K562 (cell line): ENCODE measurements around the gene PTPMT1. TPM values are rescaled to one million over a fixed set of nuclear protein-coding genes. Genes with fewer than 3 reads are reported as not detected.

Experiments
- ARID1B ChIP-seq: fragments of 450-650 bp; IDR thresholded peaks from 2 replicates; pipeline ENCODE4 v1.6.1; 2016; ENCODE audit warnings: antibody characterized with exemption, mild to moderate bottlenecking, inconsistent platforms
- ARID2 ChIP-seq: fragments of 450-650 bp; IDR thresholded peaks from 2 replicates; pipeline ENCODE4 v1.6.1; 2017; ENCODE audit warnings: antibody characterized with exemption, mild to moderate bottlenecking
- CBX8 ChIP-seq: fragments of 200-600 bp; sonication (generic); IDR thresholded peaks from 2 replicates; pipeline ENCODE4 v1.6.1; 2012; ENCODE audit warnings: borderline replicate concordance, mixed run types, low read depth, mild to moderate bottlenecking, moderate library complexity, mixed read lengths, low read length, control low read depth, inconsistent platforms; ENCODE audit not compliant: poor library complexity, severe bottlenecking; ENCODE audit errors: extremely low read depth
- CHCHD3 ChIP-seq: fragments of 250-450 bp; sonication (Bioruptor Pico); IDR thresholded peaks from 2 replicates; pipeline ENCODE4 v2.1.2; 2022; ENCODE audit warnings: mild to moderate bottlenecking
- FOXP4 ChIP-seq: sonication (generic); formaldehyde crosslinking; IDR thresholded peaks from 2 replicates; pipeline ENCODE4 v1.8.0; 2022; ENCODE audit warnings: mild to moderate bottlenecking, missing genetic modification reagents, borderline replicate concordance
- GTF3C2 ChIP-seq: IDR thresholded peaks from 3 replicates; pipeline ENCODE4 v1.6.1; 2011; ENCODE audit warnings: borderline replicate concordance, mild to moderate bottlenecking, moderate library complexity; ENCODE audit not compliant: insufficient read length; ENCODE audit errors: extremely low read depth
- POLR2AphosphoS5 ChIP-seq: IDR thresholded peaks from 2 replicates; pipeline ENCODE4 v1.6.1; 2011; ENCODE audit warnings: mild to moderate bottlenecking, low read depth, low read length, moderate library complexity; ENCODE audit not compliant: control insufficient read depth, insufficient read depth
- PYGO2 ChIP-seq: fragments of 450-650 bp; IDR thresholded peaks from 2 replicates; pipeline ENCODE4 v1.6.1; 2016; ENCODE audit warnings: mild to moderate bottlenecking, missing genetic modification characterization, moderate library complexity, missing compliant biosample characterization
- SIRT6 ChIP-seq: IDR thresholded peaks from one replicate; pipeline ENCODE4 v1.6.1; 2012; ENCODE audit warnings: low read depth, mild to moderate bottlenecking, control low read depth, inconsistent platforms, low read length, moderate library complexity
- TAL1 ChIP-seq: fragments of 450-650 bp; IDR thresholded peaks from 2 replicates; pipeline ENCODE4 v1.6.1; 2016; ENCODE audit warnings: mild to moderate bottlenecking
- TSC22D4 ChIP-seq: fragments of 450-650 bp; IDR thresholded peaks from 2 replicates; pipeline ENCODE4 v1.6.1; 2016; ENCODE audit warnings: missing genetic modification characterization, missing biosample characterization, control low read depth
- ZNF699 ChIP-seq: fragments of 250-450 bp; sonication (Bioruptor Pico); IDR thresholded peaks from 2 replicates; pipeline ENCODE4 v1.8.0; 2021; ENCODE audit warnings: mild to moderate bottlenecking, moderate library complexity; ENCODE audit not compliant: insufficient replicate concordance
- ZNF778 ChIP-seq: fragments of 450-650 bp; formaldehyde crosslinking; IDR thresholded peaks from 2 replicates; pipeline ENCODE4 v1.4.0; 2020; ENCODE audit warnings: mild to moderate bottlenecking, moderate library complexity
- polyA plus RNA-seq, 8 experiments: library from polyadenylated mRNA; depleted of rRNA in 4 of 8; stranded (reverse) in 5 of 8; unstranded in 3 of 8; fragments of >200 nt; fragmentation: Nextera tagmentation in 2 of 8; fragmentation: Illumina TruSeq in 1 of 8; extraction: Ambion mirVana in 2 of 8; extraction: Trizol in 1 of 8; gene quantifications; 2 replicates each; pipeline versions ENCODE4 v1.2.1 to v1.2.3, GENCODE V29; 2011 to 2014; ENCODE audit warnings: inconsistent platforms in 1 of 8, missing spikeins in 1 of 8
- total RNA-seq, 7 experiments: library from RNA; depleted of rRNA in 6 of 7; stranded (reverse); fragments of >200 nt in 6 of 7; fragmentation: Illumina TruSeq in 2 of 7; extraction: Trizol in 2 of 7; gene quantifications; 2 replicates each; pipeline versions ENCODE4 v1.2.1 to v1.2.3, GENCODE V29; 2011 to 2021; ENCODE audit warnings: low replicate concordance in 1 of 7
- TF ChIP-seq, protein P1 (sequence below): fragments of 450-650 bp; IDR thresholded peaks from 2 replicates; pipeline ENCODE4 v1.6.1; 2016; ENCODE audit warnings: mild to moderate bottlenecking
- TF ChIP-seq, protein P2 (sequence below): fragments of 150-350 bp; conservative IDR thresholded peaks from 2 replicates; pipeline ENCODE4 v1.6.1; 2014; ENCODE audit warnings: low read length

Gene PTPMT1
- total and polyA plus RNA-seq, 9 of the 15 experiments (the other 6 are each of a cell fraction or from before 2014, with no cell fraction given) = 10.4 to 140 (median 67.2) TPM

- TF ChIP-seq, protein P1, sequence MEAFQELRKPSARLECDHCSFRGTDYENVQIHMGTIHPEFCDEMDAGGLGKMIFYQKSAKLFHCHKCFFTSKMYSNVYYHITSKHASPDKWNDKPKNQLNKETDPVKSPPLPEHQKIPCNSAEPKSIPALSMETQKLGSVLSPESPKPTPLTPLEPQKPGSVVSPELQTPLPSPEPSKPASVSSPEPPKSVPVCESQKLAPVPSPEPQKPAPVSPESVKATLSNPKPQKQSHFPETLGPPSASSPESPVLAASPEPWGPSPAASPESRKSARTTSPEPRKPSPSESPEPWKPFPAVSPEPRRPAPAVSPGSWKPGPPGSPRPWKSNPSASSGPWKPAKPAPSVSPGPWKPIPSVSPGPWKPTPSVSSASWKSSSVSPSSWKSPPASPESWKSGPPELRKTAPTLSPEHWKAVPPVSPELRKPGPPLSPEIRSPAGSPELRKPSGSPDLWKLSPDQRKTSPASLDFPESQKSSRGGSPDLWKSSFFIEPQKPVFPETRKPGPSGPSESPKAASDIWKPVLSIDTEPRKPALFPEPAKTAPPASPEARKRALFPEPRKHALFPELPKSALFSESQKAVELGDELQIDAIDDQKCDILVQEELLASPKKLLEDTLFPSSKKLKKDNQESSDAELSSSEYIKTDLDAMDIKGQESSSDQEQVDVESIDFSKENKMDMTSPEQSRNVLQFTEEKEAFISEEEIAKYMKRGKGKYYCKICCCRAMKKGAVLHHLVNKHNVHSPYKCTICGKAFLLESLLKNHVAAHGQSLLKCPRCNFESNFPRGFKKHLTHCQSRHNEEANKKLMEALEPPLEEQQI = peak; percentile 97
- no peak for TF ChIP-seq FOXP4
- no peak for TF ChIP-seq CHCHD3 (CRISPR knock-in tag)
- no peak for TF ChIP-seq PYGO2 (tag)
- TF ChIP-seq ARID2 = no peak; the same call in 1 of the 2 replicates
- no peak for TF ChIP-seq CBX8
- no peak for TF ChIP-seq ZNF699 (CRISPR knock-in tag)
- no peak for TF ChIP-seq GTF3C2
- TF ChIP-seq ARID1B = peak; percentile 54; the same call in 1 of the 2 replicates
- TF ChIP-seq, protein P2, sequence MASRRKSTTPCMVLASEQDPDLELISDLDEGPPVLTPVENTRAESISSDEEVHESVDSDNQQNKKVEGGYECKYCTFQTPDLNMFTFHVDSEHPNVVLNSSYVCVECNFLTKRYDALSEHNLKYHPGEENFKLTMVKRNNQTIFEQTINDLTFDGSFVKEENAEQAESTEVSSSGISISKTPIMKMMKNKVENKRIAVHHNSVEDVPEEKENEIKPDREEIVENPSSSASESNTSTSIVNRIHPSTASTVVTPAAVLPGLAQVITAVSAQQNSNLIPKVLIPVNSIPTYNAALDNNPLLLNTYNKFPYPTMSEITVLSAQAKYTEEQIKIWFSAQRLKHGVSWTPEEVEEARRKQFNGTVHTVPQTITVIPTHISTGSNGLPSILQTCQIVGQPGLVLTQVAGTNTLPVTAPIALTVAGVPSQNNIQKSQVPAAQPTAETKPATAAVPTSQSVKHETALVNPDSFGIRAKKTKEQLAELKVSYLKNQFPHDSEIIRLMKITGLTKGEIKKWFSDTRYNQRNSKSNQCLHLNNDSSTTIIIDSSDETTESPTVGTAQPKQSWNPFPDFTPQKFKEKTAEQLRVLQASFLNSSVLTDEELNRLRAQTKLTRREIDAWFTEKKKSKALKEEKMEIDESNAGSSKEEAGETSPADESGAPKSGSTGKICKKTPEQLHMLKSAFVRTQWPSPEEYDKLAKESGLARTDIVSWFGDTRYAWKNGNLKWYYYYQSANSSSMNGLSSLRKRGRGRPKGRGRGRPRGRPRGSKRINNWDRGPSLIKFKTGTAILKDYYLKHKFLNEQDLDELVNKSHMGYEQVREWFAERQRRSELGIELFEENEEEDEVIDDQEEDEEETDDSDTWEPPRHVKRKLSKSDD = no peak; the same call in 1 of the 2 replicates
- no peak for TF ChIP-seq TSC22D4 (tag)
- peak; percentile 89 for TF ChIP-seq POLR2AphosphoS5
- TF ChIP-seq SIRT6 = no peak
- TF ChIP-seq TAL1 = peak; percentile 48; the same call in 1 of the 2 replicates
- TF ChIP-seq ZNF778 = no peak
Observed at GRCh38 chr11:47578524-47579494, 13.4 kb downstream of the PTPMT1 start, which contains the start of the genes KBTBD4 and NDUFS3 (continued).
